GM19099 (cell line): Measurements from ENCODE around the gene IFITM2.

Experiments
- POLR2A ChIP-seq: IDR thresholded peaks from 3 replicates; pipeline ENCODE4 v1.6.1; 2011; ENCODE audit warnings: low read depth; ENCODE audit not compliant: insufficient read length; ENCODE audit errors: extremely low read depth

IFITM2 gene

DNA sequence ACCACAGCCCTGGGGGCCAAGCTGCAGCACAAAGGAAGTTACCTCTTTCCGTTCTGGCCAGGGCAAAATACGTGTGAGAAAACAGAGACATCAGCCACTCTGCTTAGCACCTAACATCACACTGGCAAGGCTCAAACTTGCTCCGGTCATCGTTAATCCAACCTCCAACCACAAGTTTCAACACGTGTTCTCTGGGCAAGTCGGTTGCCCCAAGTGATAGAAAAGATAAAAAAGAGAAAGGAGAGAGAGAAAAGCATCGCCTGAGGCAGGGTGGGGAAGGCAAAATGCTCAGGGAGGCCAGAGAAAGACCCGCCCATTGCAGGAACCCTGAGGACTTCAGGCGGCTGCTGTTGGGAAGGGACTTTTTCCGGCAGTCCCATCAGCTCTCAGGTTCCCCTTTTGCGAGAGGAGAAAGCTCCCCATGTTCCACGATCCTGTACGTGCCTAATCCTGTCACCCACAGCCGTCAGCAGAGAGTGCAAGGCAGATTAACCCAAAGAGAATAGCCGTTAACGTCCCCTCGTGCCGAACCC lies 43.2 kb downstream of the IFITM2 start:
- TF ChIP-seq POLR2A: peak; percentile 46

DNA sequence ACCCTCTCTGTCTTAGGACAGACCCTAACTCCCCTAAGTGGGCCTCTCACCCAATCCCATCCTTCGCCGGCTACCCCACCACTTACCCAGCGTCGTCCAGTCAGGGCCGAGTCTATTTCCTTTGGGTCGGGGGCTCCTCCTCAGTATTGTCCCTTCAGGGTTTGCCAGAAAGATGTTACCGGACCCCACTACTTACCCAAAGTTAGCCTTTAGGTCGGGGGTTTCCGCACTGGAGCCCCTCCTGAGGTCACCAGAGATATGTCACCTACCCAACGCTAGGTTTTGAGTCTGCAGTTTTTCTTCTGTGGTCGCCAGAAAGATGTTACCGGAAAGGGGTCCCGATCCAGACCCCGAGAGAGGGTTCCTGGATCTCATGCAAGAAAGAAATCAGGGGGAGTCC lies 43.8 kb downstream of the IFITM2 start:
- TF ChIP-seq POLR2A: no peak

DNA sequence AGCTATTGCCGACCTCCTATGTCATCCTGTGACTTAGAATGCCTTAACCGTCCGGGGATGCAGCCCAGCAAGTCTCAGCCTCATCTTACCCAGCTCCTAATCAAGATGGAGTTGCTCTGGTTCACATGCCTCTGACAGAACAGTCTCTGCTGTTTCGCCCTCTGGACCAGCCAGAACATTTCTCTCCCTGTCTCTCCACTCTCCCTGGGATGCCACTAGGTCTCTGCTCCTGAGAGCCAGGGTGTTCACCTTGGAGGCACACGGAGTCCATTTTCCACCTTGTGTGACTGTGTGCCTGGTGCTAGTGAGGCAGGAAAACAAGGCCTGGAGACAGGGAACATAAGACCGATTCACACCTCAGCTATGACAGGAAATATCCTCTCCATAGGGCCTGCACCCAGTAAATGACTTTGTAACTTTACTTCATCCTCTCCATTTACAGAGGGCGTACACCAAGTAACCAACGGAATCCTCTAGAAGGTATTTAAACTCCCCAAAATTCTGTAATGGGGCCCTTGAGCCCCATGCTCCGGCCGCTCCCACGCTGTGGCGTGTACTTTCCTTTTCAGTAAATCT lies 44.9 kb downstream of the IFITM2 start:
- TF ChIP-seq POLR2A: no peak

DNA sequence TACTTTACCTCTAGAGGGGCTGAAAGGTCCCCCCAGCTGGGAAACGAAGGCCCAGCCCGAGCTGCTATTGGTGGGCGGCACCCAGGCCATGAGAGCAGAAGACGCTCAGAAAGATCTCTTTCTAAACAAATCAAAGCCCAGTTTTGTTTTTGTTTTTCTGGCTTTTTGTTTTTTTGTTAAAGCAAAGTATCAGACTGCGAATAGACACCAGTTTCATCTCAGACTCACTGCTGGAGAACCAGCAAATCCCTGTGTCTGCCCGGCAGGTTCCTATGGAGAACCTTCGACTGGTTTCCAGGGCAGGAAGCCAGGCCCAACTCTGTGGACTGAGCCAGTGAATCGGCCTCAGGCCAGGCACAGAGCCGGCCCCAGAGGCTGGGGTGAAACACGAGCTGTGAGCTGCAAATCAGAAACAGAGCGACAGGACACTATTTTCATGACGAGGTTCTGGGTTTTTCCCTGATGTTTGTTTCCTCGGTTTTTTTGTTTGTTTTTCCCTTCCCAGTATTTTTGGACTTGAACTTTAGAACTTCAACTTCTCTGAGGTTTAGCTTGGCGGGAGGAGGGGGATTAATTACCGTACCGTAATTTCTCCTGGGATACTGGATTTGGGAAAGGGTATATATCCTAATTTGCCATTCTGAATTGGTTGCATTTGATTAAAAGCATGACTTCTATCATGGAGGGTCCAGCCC lies 45.7 kb downstream of the IFITM2 start:
- no peak for TF ChIP-seq POLR2A

DNA sequence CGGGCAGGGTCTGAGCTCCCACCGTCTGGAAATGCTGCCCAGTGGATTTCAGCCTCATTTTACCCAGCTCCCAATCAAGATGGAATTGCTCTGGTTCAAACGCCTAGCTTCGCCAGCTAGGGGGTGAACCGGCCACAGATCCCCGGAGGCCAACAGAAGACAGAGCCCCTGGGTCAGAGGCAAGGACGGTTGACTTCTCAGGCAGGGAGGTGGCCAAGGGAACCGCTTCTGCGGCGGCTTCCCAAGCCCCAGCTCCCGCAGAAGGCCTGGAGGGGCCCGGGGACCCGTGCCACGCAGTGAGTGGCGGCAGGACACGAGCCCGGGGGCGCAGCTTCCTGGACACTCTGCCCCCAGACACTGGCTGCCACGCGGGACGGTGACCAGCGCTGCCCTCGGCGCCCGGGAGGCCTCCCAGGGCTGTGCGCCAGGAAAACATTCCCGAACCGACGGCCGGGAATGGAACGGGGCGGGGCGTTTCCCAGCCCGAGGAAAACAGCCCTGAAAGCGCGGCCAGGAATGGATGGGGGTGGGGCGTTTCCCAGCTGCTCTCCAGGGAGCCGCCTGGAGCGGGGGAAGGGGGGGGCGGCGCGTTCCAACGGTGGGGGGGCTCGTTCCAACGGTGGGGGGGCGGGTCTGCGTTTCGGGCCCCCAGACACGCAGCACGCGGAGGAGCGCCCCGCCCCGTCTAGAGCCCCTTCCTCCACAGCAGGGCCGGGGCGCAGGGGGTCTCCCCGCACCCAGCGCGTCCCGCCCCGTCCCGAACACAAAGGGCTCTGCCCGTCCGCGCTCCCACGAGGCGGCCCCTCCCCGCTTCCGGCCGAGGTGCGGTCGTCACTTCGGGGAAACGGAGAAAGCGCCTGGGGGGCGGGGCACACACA lies 48.2 kb downstream of the IFITM2 start:
- peak; percentile 71 for TF ChIP-seq POLR2A

DNA sequence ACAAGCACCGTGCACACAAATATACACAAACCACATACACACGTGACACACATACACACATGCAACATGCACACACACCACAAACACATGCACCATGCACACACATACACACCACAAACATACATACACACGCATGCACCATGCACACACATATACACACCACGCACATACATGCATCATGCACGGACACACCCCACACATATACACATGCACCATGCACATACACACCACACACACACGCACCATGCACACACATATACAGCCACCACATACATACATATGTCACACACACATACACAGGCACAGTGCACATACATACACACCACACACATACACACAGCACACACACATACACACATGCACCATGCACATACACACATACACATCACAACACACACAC lies 49.0 kb downstream of the IFITM2 start:
- TF ChIP-seq POLR2A: no peak

DNA sequence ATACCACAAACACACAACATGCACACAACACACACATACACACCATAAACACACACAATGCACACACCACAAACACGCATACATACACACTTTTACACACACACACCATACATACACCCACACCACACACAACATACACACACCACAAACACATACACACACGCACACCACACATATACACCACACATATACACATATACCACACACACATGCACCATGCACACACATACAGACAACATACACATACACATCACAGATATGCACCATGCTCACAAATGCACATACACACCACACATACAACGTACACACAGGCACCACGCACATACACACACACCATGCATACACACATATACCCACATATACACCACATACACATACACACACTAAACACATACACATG lies 50.0 kb downstream of the IFITM2 start:
- TF ChIP-seq POLR2A: no peak

DNA sequence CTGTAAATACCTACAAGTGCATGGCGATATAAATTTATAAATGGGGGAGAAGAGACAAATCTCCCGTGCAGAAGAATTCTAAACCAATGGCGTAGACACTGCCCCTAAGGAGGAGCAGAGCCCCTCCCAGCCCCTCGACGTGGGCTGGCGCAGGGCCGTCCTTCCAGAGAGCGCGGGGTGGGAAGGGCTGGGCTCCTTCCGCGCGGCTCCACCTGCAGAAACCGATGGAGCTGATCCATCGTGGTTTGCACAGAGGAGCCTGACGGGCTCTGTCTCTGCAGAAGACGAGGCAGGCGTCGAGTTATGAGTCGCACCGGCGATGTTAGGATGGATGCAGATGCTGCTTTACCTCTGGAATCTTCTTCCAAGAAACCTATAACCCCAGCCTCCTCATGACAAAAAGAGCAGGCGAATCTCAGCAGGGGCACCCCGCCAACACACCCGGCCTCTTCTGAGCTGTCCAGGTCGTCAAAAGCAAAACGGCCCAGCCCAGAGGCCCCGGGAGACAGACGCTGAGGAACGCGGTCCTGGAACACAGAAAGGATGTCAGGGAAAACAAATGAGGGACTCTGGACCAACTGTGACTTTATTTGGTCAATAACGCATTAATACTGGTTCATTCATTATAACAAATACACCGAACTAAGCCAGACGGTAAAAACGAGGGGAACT lies 50.6 kb downstream of the IFITM2 start:
- no peak for TF ChIP-seq POLR2A
